ENCODE measurements around the gene ZFPM1. TPM values are rescaled to one million over a fixed set of nuclear protein-coding genes. Genes with fewer than 3 reads are reported as not detected.

The ZFPM1 gene
- polyA plus RNA-seq, 1 donor from 2014 or later: 0.15 TPM

DNA sequence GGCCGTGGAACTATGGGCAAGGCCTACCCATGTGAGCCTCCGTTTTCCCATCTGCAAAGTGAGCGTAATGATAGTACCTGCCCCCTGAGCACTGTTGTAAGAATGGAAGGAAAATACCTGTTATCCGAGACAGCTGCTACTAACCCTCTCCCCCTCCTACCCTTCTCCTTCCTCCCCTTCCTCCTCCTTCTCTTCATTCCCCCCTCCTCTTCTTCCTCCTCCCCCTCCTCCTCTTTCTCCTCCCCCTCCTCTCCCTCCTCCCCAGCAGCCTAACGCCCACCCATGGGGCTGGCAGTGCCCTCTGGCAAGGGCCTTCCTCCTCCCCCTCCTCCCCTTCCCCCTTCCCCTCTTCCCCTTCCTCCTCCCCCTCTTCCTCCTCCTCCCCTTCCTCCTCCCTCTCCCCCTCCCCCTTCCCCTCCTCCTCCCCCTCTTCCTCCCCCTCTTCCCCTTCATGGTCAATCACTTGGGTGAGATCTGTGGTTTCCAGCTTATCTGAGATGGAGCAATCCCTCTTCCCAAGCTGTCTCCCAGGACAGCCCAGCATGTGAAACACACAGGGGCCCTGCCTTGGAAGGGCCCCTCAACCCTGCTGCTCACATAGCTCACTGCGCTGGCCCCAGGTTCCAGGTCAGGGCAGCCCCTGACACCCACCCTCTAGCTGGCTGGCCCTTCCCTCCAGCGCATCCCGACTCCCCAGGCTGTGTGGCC, 6.4 kb downstream of the ZFPM1 start:
- peak overlapping the region in 1 of 4 donors; percentile 40 for H3K4me3 Mint-ChIP-seq
- peaks cover 18 to 31% (median 22%) of the 10 kb centered on the region in 3 donors for H3K4me1 Mint-ChIP-seq
- no peaks in the 10 kb centered on the region for H3K36me3 Mint-ChIP-seq
- H3K27ac Mint-ChIP-seq: no peak overlapping the region
- H3K27me3 Mint-ChIP-seq: no peaks in the 10 kb centered on the region
- H3K9me3 Mint-ChIP-seq: no peaks in the 10 kb centered on the region

GRCh38 chr16:88460496-88461330, 7.6 kb downstream of the ZFPM1 start:
- Mint-ChIP-seq H3K4me3 (peak overlapping the region in 2 of 4 donors; percentile 7 to 49), H3K36me3 (no peaks in the 10 kb centered on the region), H3K9me3 (no peaks in the 10 kb centered on the region), H3K27ac (no peak overlapping the region), H3K4me1 (peaks cover 23 to 38% (median 23%) of the 10 kb centered on the region in 3 donors), H3K27me3 (no peaks in the 10 kb centered on the region)

DNA sequence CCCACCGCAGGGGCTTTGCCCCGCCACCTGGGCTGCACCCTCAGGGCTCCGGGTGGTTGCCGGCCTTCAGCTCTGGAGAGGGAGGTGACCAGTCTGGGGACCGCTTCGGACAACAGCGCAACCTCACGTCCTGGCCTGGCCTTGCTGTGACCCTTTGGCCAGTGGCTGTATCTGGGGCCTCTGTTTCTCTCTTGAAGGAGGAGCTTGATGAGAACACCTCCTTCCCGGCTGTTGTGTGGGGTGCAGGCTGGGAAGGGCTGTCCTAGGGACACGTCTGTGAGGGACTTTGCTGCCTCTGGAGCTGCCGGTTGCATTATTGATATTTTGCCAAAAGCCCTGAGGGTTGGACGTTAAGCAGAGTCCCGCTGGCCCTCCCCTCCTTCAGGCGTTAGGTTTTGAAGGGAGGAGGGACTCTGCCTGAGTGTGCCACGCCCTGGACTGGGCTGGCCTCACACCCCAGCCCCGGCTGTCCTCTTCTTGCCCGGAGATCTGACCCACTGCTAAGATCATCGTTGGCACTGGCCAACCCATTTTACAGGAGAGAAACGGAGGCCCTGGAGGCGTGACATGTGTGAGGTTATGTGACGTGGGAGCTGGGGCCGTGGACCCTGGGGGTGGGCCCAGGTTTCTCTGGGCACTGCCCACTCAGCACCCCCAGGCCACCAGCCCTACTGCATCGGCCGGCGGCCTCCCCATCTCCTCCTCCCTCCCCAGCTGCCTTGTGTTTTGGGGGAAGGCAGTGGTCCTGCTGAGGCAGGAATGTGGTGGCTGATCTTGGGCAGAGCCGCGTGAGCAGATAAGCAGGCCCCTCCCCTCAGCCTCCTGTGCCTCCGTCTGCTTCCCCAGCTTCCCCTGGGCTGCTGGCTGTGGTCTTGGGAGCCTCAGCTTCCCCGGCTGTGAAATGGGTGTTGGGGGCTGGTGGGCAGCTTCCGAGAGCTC, 8.5 kb downstream of the ZFPM1 start:
- peak overlapping the region in 1 of 3 donors; percentile 71 for H3K27ac Mint-ChIP-seq
- peaks cover 21 to 39% (median 25%) of the 10 kb centered on the region in 3 donors for H3K4me1 Mint-ChIP-seq
- no peaks in the 10 kb centered on the region for H3K9me3 Mint-ChIP-seq
- H3K27me3 Mint-ChIP-seq: no peaks in the 10 kb centered on the region
- H3K4me3 Mint-ChIP-seq: peak overlapping the region in 1 of 4 donors; percentile 24
- no peaks in the 10 kb centered on the region for H3K36me3 Mint-ChIP-seq

- H3K27ac Mint-ChIP-seq: no peak overlapping the region
- peaks cover 21 to 36% (median 24%) of the 10 kb centered on the region in 3 donors for H3K4me1 Mint-ChIP-seq
- H3K27me3 Mint-ChIP-seq: no peaks in the 10 kb centered on the region
Measured at GRCh38 chr16:88462396-88462795, 9.3 kb downstream of the ZFPM1 start.

DNA sequence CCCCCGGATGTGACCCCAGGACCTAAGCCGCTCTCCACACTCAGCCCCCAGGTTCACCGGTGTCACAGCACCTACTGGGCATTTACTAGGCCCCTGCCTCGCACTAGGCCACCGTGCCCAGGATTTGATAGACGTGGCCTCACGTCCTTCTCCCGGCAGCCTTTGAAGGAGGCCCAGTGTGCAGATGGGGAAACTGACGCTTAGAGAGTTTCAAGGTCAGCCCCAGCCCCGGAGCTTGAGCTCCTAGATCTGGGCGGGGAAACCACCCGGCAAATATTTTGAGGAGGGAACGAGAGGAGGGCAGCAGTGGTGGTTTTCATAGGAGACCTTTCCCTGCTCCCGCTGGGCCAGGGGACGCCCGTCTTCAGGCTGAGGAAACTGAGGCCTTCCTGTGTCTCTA, 10.3 kb downstream of the ZFPM1 start:
- Mint-ChIP-seq H3K4me1 (peaks cover 21 to 34% (median 27%) of the 10 kb centered on the region in 3 donors), H3K36me3 (no peaks in the 10 kb centered on the region), H3K27ac (no peak overlapping the region), H3K4me3 (peak overlapping the region in 1 of 4 donors; percentile 12), H3K27me3 (no peaks in the 10 kb centered on the region), H3K9me3 (no peaks in the 10 kb centered on the region)

More at GRCh38 chr16:88462396-88462795, 9.3 kb downstream of the ZFPM1 start:
- no peaks in the 10 kb centered on the region for H3K9me3 Mint-ChIP-seq
- H3K4me3 Mint-ChIP-seq: no peak overlapping the region
- no peaks in the 10 kb centered on the region for H3K36me3 Mint-ChIP-seq

DNA sequence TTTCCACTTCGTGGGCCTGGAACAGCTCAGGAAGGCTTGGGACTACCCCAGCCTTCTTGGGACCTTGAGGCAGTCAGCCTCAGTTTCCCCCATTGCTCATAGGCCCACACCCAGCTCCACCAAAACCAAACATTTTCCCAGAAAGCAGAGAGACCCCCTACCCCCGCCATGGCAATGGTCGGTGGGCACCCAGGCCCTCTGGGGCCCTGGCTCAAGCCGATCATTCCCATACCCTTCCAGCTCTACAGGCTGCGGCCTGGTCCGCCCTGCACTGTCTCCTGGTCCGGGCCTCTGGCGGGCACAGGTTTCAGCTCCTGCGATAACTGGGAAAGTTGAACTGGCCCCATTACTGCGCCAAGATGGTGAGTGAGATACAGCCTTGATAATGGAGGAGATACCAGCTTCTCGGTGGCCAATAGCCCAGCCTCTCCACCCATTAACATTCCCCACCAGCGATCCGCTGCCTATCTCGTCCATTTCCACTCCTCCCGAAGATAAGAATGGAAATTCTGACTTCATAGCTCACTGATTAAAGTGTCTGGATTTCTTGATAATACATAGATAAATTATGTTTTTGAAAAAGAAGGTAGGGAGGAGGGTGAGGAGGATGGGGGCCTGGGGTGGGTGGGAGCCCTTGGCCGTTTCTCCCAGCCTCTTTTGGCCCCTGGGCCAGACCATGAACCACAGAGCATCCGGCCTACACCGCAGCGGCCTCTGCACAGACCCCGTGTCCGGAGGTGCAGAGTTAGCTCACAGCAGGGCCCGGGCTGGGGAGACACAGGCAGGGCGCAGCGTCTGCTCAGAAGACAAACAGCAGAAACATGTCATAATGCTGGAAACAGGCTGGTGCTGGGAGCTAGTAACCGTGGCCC, 11.6 kb downstream of the ZFPM1 start:
- H3K4me1 Mint-ChIP-seq: peaks cover 21 to 38% (median 31%) of the 10 kb centered on the region in 3 donors
- no peaks in the 10 kb centered on the region for H3K36me3 Mint-ChIP-seq
- H3K27me3 Mint-ChIP-seq: no peaks in the 10 kb centered on the region
- H3K4me3 Mint-ChIP-seq: peak overlapping the region in 2 of 4 donors; percentile 63 to 70
- H3K9me3 Mint-ChIP-seq: no peaks in the 10 kb centered on the region
- peak overlapping the region in 2 of 3 donors; percentile 25 to 53 for H3K27ac Mint-ChIP-seq

GRCh38 chr16:88465387-88465983, 12.4 kb downstream of the ZFPM1 start:
- Mint-ChIP-seq H3K36me3 (no peaks in the 10 kb centered on the region), H3K4me3 (peak overlapping the region in 2 of 4 donors; percentile 70 to 84), H3K27ac (peak overlapping the region in 1 of 3 donors; percentile 64), H3K27me3 (no peaks in the 10 kb centered on the region), H3K4me1 (peaks cover 21 to 36% (median 30%) of the 10 kb centered on the region in 3 donors), H3K9me3 (no peaks in the 10 kb centered on the region)

DNA sequence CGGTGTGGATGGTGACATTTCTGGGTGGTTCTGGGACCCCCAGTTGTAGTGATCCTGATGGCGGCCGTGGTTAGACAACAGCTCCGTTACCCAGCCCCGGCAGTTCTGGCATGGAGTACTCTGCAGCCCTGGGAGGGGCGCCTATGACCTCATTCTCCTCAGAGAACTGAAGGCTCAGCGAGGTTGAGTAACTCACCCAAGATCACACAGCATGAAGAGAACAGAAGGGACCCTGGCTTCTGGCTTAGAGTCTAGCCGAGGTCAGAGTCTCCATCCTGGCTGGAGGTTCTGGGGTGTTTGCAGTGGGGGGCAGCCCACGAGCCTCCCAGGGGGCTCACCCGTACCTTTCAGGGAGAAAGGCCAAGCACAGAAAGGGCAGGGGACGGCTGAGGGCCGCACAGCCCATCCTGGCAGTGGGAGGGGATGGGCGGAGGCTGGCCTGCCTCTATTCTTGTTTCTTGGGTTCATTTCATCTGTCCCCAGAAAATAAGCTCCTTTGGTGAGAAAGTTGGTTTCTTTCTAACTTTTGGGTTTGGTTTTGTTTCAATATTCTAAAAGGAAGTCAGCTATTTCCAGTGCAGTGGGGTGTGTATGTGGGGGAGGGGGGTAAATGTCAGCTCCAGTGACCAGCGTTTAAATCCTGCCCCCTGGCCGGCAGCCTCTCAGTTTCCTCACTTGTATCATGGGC, 13.2 kb downstream of the ZFPM1 start:
- Mint-ChIP-seq H3K27ac (peak overlapping the region; percentile 27 to 64 (median 53)), H3K4me3 (peak overlapping the region; percentile 38 to 84 (median 58)), H3K36me3 (no peaks in the 10 kb centered on the region), H3K9me3 (no peaks in the 10 kb centered on the region), H3K4me1 (peaks cover 21 to 36% (median 31%) of the 10 kb centered on the region in 3 donors), H3K27me3 (no peaks in the 10 kb centered on the region)

GRCh38 chr16:88466949-88467348, 13.9 kb downstream of the ZFPM1 start:
- Mint-ChIP-seq H3K27me3 (no peaks in the 10 kb centered on the region), H3K27ac (peak overlapping the region in 1 of 3 donors; percentile 64), H3K36me3 (no peaks in the 10 kb centered on the region), H3K9me3 (no peaks in the 10 kb centered on the region), H3K4me1 (peaks cover 16 to 32% (median 29%) of the 10 kb centered on the region in 3 donors), H3K4me3 (peak overlapping the region in 1 of 4 donors; percentile 84)

GRCh38 chr16:88467541-88467944, 14.5 kb downstream of the ZFPM1 start:
- no peaks in the 10 kb centered on the region for H3K27me3 Mint-ChIP-seq
- H3K9me3 Mint-ChIP-seq: no peaks in the 10 kb centered on the region
- peaks cover 16 to 34% (median 29%) of the 10 kb centered on the region in 3 donors for H3K4me1 Mint-ChIP-seq
- H3K4me3 Mint-ChIP-seq: no peak overlapping the region
- no peaks in the 10 kb centered on the region for H3K36me3 Mint-ChIP-seq
- H3K27ac Mint-ChIP-seq: no peak overlapping the region

- Mint-ChIP-seq H3K36me3 (no peaks in the 10 kb centered on the region), H3K27ac (peak overlapping the region in 1 of 3 donors; percentile 12), H3K4me1 (peaks cover 16 to 33% (median 29%) of the 10 kb centered on the region in 3 donors), H3K27me3 (no peaks in the 10 kb centered on the region), H3K4me3 (peak overlapping the region in 1 of 4 donors; percentile 12), H3K9me3 (no peaks in the 10 kb centered on the region)
Measured at GRCh38 chr16:88468275-88469129, 15.4 kb downstream of the ZFPM1 start.
